CD4-positive, alpha-beta T cell (primary cell): Measurements from ENCODE around the gene NPC1. TPM values are rescaled to one million over a fixed set of nuclear protein-coding genes. Genes with fewer than 3 reads are reported as not detected.
A peak's percentile ranks its signal among the peaks of the same experiment; 100 is the strongest.
"Not testable (repeated sequence)": the region's sequence is repeated elsewhere in the genome, so short reads cannot be mapped to it uniquely, and the experiment has no call there.

ENCODE experiments used
- ATAC-seq: fragments of 200-7000 bp; cut with Tn5 transposase; one replicate; pipeline ENCODE4 v1.10.0; 2022; ENCODE audit warnings: mild to moderate bottlenecking; ENCODE audit not compliant: poor library complexity
- CTCF ChIA-PET: fragments of 350-600 bp; sonication (Branson Sonifier 250); formaldehyde crosslinking; loops from one replicate; lab custom pipeline; 2021; ENCODE audit warnings: antibody characterized with exemption, inconsistent platforms; lab: Charles Lee
- POLR2A ChIA-PET: fragments of 350-600 bp; sonication (Branson Sonifier 250); formaldehyde crosslinking; loops from one replicate; lab custom pipeline; 2021; ENCODE audit warnings: antibody characterized with exemption, inconsistent platforms; lab: Charles Lee
- DNase-seq, 14 experiments: peaks; one replicate each; pipeline ENCODE4 v3.0.0-alpha.2; 2013 to 2020; ENCODE audit warnings: mixed read lengths in 2 of 14
- H3K27ac ChIP-seq, 2 donors: one replicate each; pipeline versions ENCODE4 v1.5.1 to v1.7.0; 2013; ENCODE audit warnings: low read length in 2 of 2, low read depth in 1 of 2, mild to moderate bottlenecking in 1 of 2
- H3K27me3 ChIP-seq, 2 experiments: 1 replicate in 1 of 2; 2 replicates in 1 of 2; pipeline versions ENCODE4 v1.6.1 to v1.7.0; 2013; ENCODE audit warnings: low read length in 2 of 2, control low read depth in 1 of 2, mild to moderate bottlenecking in 1 of 2, moderate library complexity in 1 of 2; ENCODE audit not compliant: insufficient read depth in 2 of 2, control insufficient read depth in 1 of 2
- H3K36me3 ChIP-seq: one replicate; pipeline ENCODE4 v1.6.1; 2013; ENCODE audit warnings: low read length, control low read depth; ENCODE audit not compliant: insufficient read depth
- H3K4me1 ChIP-seq: one replicate; pipeline ENCODE4 v1.6.1; 2013; ENCODE audit warnings: low read length, control low read depth; ENCODE audit not compliant: insufficient read depth
- H3K4me3 ChIP-seq: one replicate; pipeline ENCODE4 v1.5.1; 2013; ENCODE audit warnings: mild to moderate bottlenecking, low read length, moderate library complexity
- H3K9me3 ChIP-seq, 2 experiments: 1 replicate in 1 of 2; 2 replicates in 1 of 2; pipeline versions ENCODE4 v1.6.1 to v1.7.0; 2013; ENCODE audit warnings: low read length in 2 of 2, mild to moderate bottlenecking in 2 of 2, control low read depth in 1 of 2, moderate library complexity in 1 of 2; ENCODE audit not compliant: control insufficient read depth in 1 of 2, insufficient read depth in 1 of 2
- H3K27ac Mint-ChIP-seq: one replicate; pipeline ENCODE4 v1.8.0; 2020; ENCODE audit warnings: mixed read lengths
- H3K27me3 Mint-ChIP-seq: one replicate; pipeline ENCODE4 v1.8.0; 2021; ENCODE audit warnings: mixed read lengths
- H3K36me3 Mint-ChIP-seq: one replicate; pipeline ENCODE4 v1.8.0; 2021; ENCODE audit warnings: low read depth, mixed read lengths
- H3K4me1 Mint-ChIP-seq: one replicate; pipeline ENCODE4 v1.8.0; 2021; ENCODE audit warnings: low read depth, mixed read lengths
- H3K4me3 Mint-ChIP-seq: one replicate; pipeline ENCODE4 v1.8.0; 2020; ENCODE audit warnings: mild to moderate bottlenecking, mixed read lengths
- H3K9me3 Mint-ChIP-seq: one replicate; pipeline ENCODE4 v1.8.0; 2020; ENCODE audit warnings: mixed read lengths
- intact Hi-C, 2 experiments: fragments of 100-400 bp; cut with DNase I in 1 of 2; cut with micrococcal nuclease in 1 of 2; formaldehyde crosslinking; loops; one replicate each; pipeline versions ENCODE4 v1.15.1 to v1.9.0; 2023 to 2025; cut with DNase I, micrococcal nuclease
- total RNA-seq, 174 experiments: library from RNA in 2 of 174; stranded (reverse) in 2 of 174; gene quantifications; one replicate each; pipeline ENCODE4 v1.2.3 and lab custom pipeline; 2021 to 2026
- TF ChIP-seq, protein P1 (sequence below): fragments of 200-600 bp; IDR thresholded peaks from one replicate; pipeline ENCODE4 v1.8.0; 2022; ENCODE audit warnings: antibody characterized with exemption, mild to moderate bottlenecking

The NPC1 gene
- total RNA-seq, 2 experiments from 2014 or later, result 17.2 to 17.6 TPM

DNA sequence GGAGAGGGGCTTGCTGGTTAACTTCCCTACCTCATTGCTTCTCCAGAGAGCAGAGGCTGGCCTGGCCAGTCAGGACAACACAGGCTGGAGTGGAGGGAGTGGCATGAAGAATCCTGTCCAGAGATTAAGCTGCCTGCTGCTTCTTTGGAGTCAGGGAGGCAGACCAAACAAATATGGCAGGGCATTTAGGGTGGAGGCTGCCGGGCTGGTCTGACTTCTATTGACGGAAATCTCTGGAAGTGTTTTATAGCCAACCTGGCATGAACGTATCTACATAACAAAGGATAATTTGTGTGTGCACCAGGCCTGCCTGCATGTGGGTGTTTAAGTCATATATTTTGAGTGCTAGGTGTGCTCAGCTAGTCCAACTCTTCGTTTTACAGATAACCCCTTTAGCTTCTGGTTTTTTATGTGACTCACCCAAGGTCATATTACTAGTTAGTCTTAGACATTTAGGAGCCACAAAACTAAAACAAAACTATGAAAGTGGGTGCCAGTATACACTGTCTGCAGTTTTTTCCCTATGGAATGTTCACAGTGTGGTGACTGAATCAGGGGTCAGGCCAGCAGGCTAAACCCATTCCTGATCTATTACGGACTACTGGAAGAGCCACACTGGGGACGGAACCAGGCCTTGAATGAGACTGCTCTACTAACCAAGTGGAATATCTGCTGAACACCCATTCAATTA, 5.5 kb downstream of the NPC1 start:
- ATAC-seq, result no peak
- no peak overlapping the region for H3K27ac Mint-ChIP-seq

DNA sequence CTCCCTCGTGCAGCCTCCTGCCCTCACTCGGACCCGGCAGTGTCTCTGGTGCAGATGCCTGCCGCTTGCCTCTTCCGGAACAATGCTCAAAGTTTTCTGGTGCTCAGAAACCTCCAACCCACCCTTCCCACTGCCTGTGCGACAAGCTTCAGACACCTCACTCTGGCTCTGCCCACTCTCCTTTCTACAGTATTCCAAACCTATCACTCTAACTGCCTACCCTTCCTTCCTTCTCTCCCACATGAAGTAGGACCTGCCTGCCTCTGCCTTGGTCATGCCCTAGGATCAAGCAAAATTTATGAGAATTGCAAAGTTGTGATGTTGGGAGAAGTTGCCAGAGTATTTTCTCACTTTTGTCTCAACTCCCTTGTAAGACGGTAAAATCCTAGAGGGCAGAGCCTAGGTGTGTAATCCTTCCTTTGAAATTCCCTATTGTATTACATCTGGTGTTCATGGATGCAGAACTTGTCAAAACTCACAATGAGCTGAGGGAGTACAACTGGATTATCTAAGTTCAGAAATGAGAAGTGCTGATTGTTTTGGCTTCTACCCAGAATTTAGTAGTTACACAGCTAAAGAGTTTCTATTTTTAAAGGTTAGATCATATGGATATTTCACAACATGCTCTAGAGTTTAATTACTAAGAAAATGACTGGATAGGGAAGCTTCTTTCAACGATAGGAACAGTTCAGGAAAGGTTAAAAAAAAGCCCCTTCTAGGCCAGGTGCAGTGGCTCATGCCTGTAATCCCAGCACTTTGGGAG, 7.2 kb downstream of the NPC1 start:
- intact Hi-C loops, result no loop called here

More for the DNA sequence above, 5.5 kb downstream of the NPC1 start:
- Mint-ChIP-seq H3K36me3 (peaks cover 29% of the 10 kb centered on the region), H3K27me3 (no peaks in the 10 kb centered on the region), H3K9me3 (no peaks in the 10 kb centered on the region), H3K4me1 (peaks cover 51% of the 10 kb centered on the region), H3K4me3 (no peak overlapping the region)
- H3K27me3 ChIP-seq, result no peaks in the 10 kb centered on the region
- no peaks in the 10 kb centered on the region for H3K9me3 ChIP-seq
- TF ChIP-seq, protein P1, sequence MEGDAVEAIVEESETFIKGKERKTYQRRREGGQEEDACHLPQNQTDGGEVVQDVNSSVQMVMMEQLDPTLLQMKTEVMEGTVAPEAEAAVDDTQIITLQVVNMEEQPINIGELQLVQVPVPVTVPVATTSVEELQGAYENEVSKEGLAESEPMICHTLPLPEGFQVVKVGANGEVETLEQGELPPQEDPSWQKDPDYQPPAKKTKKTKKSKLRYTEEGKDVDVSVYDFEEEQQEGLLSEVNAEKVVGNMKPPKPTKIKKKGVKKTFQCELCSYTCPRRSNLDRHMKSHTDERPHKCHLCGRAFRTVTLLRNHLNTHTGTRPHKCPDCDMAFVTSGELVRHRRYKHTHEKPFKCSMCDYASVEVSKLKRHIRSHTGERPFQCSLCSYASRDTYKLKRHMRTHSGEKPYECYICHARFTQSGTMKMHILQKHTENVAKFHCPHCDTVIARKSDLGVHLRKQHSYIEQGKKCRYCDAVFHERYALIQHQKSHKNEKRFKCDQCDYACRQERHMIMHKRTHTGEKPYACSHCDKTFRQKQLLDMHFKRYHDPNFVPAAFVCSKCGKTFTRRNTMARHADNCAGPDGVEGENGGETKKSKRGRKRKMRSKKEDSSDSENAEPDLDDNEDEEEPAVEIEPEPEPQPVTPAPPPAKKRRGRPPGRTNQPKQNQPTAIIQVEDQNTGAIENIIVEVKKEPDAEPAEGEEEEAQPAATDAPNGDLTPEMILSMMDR, result no peak
- intact Hi-C loops, result loop anchor here in 1 of 2 experiments (5.0 to 10.0 kb wide), 2 partner anchors 34 to 844 kb away; partner anchors contain the start of gene IMPACT
- no peak for DNase-seq
- POLR2A ChIA-PET, result interaction anchor here (0.6 kb wide), 1 partner anchor 69 kb away, joined by 3 read pairs; no protein-coding TSS in a partner anchor
- CTCF ChIA-PET, result no interaction called here
- H3K4me3 ChIP-seq, result no peak overlapping the region
- peaks cover 6% of the 10 kb centered on the region for H3K36me3 ChIP-seq
- H3K4me1 ChIP-seq, result peaks cover 48% of the 10 kb centered on the region
- no peak overlapping the region for H3K27ac ChIP-seq

DNA sequence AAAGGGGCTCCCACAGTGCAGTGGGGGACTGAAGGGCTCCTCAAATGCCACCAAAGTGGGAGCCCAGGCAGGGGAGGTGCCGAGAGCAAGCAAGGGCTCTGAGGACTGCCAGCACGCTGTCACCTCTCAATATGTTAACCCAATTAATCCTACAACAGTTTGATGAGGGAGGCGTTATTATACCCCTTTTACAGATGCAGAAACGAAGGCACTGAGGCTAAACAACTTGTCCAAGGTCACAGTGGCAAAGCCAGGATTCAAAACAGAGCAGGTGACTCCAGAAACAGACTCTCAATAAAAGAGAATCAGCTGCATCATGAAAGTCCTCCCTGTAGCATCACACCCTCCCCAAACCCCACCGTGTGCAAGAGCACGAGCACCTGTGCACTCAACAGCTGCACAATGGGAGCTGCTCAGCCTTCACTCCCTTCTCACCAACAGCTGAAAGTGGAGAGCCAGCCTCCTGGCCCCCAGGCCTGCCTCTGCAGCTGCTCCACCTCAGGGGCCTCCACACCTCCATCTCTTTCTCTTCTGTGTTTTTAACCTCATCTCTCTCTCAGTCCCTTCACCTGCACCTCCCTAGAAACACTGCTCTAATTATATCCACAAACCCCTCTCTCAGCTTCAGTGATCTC, 8.1 kb downstream of the NPC1 start:
- Histone ChIP-seq H3K36me3 (peaks cover 6% of the 10 kb centered on the region), H3K27ac (no peak overlapping the region), H3K4me1 (peaks cover 47% of the 10 kb centered on the region), H3K27me3 (no peaks in the 10 kb centered on the region), H3K4me3 (no peak overlapping the region), H3K9me3 (no peaks in the 10 kb centered on the region)
- POLR2A ChIA-PET, result no interaction called here
- peak in 1 of 14 experiments; percentile 16 for DNase-seq
- Mint-ChIP-seq H3K27me3 (no peaks in the 10 kb centered on the region), H3K36me3 (peaks cover 48% of the 10 kb centered on the region), H3K4me1 (peaks cover 54% of the 10 kb centered on the region), H3K4me3 (no peak overlapping the region), H3K27ac (peak overlapping the region; percentile 25), H3K9me3 (no peaks in the 10 kb centered on the region)
- CTCF ChIA-PET, result no interaction called here
- no peak for ATAC-seq
- intact Hi-C loops, result no loop called here
- TF ChIP-seq, protein P1, result no peak

More for the DNA sequence above, 7.2 kb downstream of the NPC1 start:
- no peaks in the 10 kb centered on the region for H3K27me3 Mint-ChIP-seq
- DNase-seq, result no peak
- peak overlapping the region; percentile 25 for H3K27ac Mint-ChIP-seq
- peaks cover 54% of the 10 kb centered on the region for H3K4me1 Mint-ChIP-seq
- Histone ChIP-seq H3K4me1 (peaks cover 48% of the 10 kb centered on the region), H3K9me3 (no peaks in the 10 kb centered on the region), H3K36me3 (peaks cover 6% of the 10 kb centered on the region), H3K4me3 (no peak overlapping the region), H3K27ac (no peak overlapping the region), H3K27me3 (no peaks in the 10 kb centered on the region)
- POLR2A ChIA-PET, result no interaction called here
- TF ChIP-seq, protein P1, result no peak
- ATAC-seq, result no peak
- H3K9me3 Mint-ChIP-seq, result no peaks in the 10 kb centered on the region
- H3K4me3 Mint-ChIP-seq, result no peak overlapping the region
- CTCF ChIA-PET, result no interaction called here
- H3K36me3 Mint-ChIP-seq, result peaks cover 39% of the 10 kb centered on the region

DNA sequence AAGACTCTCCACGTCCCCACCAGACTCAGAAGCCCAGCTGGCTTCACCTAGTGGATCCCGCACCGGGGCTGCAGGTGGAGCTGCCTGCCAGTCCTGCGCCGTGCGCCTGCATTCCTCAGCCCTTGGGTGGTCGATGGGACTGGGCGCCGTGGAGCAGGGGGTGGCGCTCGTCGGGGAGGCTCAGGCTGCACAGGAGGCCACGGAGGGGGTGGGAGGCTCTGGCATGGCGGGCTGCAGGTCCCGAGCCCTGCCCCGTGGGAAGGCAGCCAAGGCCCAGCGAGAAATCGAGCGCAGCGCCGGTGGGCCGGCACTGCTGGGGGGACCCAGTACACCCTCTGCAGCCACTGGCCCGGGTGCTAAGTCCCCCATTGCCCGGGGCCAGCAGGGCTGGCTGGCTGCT, 8.8 kb downstream of the NPC1 start:
- H3K27me3 ChIP-seq, intact Hi-C loops, H3K9me3 ChIP-seq, ATAC-seq, H3K27ac ChIP-seq, H3K4me3 Mint-ChIP-seq, POLR2A ChIA-PET, H3K9me3 Mint-ChIP-seq, H3K27ac Mint-ChIP-seq, H3K27me3 Mint-ChIP-seq, DNase-seq, H3K4me3 ChIP-seq, CTCF ChIA-PET: not testable (repeated sequence)
- H3K36me3 ChIP-seq, result peaks cover 10% of the 10 kb centered on the region
- H3K36me3 Mint-ChIP-seq, result peaks cover 50% of the 10 kb centered on the region
- peaks cover 47% of the 10 kb centered on the region for H3K4me1 ChIP-seq
- peaks cover 53% of the 10 kb centered on the region for H3K4me1 Mint-ChIP-seq
